NCI-H748 (cell line): ENCODE results near the gene OPCML.

Experiments used
- DNase-seq: peaks from one replicate; lab custom pipeline; 2025; ENCODE audit not compliant: unreplicated experiment; lab: John Stamatoyannopoulos, UW

OPCML gene

DNA sequence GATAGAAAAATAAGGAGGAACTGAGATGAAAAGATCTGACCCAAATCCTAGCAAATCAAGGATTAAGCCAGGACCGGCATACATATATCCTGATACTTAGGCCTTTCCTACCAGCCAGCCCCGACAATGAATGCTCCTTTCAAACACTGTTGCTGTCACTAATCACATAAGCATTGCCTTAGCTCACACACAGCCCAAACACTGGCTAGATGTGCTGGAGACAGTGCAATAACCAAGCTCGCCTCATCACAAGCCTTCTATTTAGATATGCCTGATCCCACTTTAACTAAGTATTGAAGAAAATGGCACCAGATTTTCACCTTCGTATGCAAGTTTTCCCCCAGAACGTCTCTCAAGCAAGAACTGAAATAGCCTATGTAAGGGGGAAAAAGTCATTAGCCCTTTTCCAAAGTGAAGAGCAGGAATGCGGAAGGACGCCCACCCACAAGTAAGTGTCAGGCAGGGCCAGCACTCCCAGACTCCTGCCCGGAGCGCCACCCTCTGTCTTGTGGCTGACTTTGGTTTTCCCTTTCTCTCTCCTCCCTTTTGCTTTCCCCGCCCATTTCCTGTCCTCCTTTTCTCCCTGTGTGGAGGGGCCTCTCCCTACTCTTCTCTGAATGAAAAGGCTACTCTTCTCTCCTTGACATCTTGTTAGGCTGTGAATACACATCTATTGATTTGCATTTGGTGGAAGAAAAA is 8.9 kb upstream of the OPCML start:
- no peak for DNase-seq

DNA sequence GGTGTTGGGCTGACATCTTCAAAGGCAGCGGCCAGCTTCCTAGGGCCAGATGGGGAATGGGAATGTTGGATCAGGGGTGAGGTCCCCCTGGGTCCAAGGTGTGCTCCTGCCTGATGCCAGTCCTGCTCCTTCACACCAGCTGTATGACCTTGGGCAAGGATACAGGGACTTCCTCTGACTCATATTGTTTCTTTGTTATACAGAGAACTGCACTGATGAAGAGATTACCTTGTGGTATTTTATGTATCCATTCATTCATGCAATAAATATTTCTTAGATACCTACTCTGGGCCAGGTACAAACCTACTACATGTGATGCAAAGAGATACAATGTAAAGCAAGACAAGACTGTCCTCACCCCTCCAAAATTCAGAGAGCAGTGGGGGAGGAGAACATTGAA is 3.9 kb upstream of the OPCML start:
- no peak for DNase-seq

DNA sequence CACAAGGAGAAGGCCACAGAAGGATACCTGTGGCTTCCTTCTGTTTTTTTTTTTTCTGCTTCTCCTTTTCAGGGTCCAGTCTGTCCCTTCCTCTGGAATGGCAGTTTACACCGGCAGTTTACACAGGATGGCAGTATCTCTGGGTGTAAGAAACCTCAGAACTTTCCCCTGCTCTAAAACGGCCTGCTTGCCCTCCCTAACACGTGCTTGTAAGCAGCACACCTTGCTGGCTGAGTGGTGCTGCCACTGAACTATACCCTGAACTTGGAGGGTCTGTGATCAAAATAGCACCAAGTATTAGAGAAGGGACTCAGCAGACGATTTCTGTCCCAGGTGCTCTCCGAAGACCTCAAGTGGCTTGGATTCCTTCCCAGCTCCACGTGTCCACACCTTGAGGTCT is 904 bp upstream of the OPCML start:
- no peak for DNase-seq

DNA sequence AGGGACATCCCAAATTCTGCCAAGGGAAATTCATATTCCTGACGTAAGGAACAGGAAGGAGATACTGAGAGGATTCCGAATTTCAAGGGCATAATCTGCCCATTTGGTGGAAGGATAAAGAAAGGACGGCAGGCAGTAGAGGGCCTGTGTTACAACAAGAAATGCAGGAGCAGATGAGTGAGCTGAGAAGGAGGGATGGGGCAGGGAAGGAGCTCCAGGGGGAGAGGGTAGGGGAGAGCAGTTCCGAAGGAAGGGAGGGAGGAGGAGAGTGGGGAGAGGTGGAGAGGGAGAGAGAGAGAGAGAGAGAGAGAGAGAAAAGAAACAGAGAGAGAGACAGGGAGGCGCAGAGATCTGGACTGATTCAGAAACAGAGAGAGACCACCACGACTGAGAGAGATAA is 843 bp downstream of the OPCML start:
- DNase-seq = no peak

DNA sequence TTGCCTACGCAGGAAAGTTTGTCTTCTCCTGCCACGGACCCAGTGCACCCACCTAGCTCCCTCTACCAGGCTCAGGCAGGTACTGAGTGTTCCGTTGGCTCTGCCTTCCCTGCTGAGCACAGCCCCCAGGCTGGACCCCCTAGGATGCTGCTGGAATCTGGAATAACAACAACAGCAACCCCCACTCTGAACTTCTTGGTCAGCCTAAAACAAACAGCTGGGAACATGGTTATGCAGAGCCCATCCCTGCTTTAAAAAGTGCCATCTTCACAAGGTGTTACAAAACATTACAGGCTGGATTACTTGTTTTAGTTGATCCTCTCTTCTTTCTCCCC is 1.8 kb downstream of the OPCML start:
- no peak for DNase-seq

DNA sequence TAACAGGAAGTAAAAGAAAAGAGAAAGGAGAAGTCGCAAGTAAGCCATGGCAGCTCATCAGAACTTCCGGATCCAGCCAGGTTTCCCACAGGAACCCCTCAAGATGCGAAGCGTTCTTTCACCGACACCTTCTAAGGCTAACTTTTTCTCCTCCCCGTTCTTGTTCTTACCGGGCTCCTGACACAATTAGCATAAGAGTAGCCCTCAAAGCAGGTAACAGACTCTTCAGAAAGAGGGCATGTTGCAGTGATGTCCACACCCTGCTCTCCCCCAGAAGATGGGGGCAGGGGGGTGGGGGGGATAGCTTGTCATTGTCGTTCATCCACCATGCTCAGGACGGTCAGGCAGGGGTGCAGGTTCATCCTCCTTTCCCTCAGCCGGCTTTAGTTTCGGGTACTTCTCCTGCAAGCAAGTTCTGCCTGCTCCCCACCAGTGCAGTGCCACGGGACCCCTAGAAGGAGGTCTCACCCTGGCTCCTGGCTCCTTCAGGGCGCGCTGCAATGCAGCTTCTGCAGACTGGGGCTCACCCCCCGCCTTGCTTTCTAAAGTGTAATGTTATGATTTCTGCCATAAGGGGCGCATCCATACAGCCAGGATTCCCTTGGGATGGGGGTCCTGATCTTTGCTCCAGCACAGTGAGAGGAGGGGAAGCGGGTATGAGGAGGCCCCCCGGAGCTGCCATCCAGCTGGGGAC is 2.3 kb downstream of the OPCML start:
- DNase-seq = no peak

DNA sequence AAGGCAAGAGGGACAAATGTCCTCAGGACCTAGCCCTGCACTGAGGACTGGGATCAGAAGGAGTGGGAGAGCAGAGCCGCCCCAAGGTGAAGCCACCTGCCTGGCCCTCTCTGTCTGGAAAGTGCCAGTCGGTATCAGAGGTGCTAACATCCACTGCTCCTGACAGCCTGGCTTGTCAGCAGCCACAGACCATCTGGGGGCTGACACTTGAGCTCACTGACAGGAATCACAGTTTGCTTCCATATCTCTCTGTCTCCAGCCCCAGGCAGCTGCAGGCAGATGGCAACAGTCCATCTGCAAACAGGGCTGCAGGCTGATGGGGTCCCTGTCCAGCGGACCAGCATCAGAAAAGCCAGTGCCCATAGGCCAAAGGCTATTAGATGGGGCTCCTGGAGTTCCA is 5.5 kb downstream of the OPCML start:
- no peak for DNase-seq

DNA sequence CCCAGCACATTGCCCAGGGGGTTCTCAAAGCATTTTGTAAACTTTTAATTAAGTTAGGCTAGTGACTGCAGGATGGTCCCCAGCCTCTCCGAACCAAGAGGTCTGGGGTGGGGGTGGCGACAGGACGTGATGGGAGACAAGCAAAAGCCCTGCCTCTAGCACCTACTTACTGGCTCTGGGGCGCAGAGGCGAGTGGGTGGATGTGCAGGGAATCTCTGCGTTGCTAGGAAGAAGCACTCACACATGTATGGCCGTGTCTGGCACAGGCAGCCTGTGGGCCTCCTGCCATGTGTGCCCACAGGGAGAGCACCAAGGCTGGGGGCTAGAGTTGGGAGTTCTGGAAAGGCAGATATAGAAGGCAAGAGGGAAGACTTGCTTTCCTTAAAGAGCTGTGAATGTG is 6.3 kb downstream of the OPCML start:
- no peak for DNase-seq

DNA sequence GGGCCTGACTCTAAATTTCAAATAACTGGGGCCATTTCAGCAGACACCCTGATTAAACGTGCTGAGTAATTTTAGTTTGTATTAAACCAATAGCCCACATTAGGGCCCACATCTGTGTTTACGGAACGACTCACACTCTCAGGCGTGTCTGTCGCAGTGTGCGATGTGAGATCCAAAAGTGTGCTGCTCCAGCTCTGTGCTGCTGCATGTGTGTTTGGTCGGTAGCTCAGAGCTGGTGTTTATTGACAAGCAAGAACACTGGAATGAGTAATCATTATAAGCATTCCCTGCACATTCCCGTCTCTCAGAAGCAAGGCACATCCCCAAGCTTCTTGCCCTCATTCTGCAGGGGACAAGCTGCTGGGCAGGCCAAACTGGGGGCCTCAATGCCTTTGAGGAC is 7.8 kb downstream of the OPCML start:
- no peak for DNase-seq

DNA sequence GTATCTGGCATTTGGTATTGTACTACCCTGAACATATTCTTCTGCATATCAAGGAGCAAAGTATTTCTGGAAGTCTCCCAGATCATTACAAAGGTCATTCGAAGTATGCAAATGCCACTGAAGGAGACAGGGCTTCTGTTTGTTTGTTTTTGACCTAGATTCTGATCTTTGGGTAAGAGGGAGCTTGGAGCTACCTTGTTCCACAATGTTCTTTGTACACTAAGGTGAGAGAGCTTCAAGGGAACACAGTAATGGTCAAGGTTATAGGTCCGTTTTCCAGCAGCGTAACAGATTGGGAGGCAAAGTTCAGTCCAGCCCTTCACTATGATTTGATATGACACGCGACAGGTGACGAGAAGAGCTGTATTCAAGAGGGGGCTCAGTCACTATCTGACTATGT is 10.0 kb downstream of the OPCML start:
- no peak for DNase-seq

DNA sequence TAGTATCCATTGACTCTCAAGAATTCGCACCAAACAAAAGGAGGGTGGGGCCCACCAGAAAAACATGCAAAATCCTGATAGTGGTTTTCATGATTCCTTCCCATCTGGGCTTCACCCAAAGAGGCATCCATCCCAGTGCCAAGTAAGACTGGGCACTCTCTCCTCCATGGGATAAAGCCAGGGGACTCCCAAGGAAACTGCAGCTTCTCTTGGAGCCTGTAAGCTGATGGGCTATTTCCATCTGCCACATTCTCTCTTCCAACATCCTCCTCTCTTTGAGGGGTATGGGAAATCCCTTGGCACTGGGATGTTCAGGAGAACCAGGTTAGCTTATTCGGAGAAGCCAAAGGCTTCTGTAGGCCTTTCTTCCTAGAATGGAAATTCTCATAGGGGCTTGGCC is 10.8 kb downstream of the OPCML start:
- no peak for DNase-seq

DNA sequence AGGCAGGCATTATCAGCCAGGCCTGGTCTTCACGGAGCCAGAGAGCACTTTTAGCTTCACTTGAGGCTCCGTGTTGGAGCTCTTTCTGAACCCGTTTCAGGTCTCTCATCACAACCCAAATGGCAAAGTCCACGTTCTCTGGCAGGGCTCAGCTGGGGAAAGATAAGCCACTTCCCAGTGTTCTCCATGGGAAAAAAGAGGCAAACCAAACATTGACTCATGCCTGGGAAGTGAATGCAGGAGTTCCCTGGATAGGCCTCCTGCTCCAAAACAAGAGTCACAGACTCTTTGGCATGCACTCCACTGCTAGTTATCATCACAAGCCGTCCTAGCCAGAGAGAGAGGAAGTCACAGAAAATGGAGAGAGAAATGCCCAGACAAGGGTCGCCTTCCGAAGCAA is 11.6 kb downstream of the OPCML start:
- DNase-seq = no peak

DNA sequence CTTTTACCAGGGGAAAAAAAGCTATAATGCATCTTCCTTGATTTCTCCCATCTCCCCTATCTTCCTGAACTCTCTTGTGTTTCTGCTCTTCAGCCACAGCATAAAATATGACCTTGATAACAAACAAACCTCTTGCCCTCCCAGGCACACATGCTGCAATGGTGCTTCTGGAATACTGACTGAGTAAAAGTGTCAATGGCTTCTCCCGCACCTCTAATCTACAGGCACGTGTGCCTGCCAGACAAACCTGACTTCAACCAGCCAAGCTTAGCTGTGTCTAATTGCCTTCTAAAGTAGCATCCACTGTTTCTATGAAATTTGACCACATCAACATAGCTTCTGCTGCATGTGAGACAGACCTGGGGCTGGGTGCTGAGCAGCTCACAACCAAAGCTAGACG is 12.7 kb downstream of the OPCML start:
- DNase-seq = no peak

DNA sequence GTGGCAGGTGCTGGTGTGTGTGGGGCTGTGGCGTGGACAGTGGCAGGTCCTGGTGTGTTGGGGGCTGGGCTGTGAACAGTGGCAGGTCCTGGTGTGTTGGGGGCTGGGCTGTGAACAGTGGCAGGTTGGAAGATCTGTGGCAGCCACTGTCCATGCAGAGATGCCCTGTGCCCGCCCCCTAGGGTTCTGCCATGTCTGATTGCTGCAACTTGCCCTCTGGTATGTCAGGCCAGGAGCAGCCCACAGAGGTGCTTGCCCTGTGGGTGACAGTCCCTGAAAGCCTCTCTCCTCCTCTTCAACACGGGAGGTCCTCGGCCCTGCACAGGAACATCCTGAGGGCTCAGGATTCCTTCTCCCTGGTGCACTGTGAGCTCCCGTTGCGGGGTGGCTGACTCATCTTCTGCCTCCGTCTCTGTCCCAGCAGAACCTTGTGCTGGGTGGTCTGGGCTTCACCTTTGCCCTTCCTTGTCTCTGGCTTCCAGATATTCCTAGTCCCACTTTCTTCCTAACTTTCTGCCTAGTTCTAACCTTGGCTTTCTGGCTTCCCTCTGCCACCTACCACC is 13.5 kb downstream of the OPCML start:
- no peak for DNase-seq

DNA sequence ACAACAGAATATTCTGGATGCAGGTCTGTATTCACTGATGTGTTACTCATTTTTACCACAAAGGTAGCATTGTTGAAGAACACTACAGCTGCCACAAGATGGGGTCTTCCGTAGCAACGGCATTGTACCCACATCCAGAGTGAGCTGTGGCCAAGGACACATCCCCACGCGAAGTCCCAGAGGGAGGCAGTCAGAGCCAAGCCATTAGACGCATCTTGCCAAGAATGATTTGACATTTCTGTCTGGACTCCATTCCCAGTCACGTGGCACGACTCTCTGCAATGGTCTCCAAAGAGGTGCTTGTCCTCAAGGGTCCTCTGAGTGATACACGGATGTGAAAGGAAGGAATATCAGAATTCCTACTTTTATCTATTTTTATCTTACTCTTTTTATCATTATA is 15.5 kb downstream of the OPCML start:
- no peak for DNase-seq

DNA sequence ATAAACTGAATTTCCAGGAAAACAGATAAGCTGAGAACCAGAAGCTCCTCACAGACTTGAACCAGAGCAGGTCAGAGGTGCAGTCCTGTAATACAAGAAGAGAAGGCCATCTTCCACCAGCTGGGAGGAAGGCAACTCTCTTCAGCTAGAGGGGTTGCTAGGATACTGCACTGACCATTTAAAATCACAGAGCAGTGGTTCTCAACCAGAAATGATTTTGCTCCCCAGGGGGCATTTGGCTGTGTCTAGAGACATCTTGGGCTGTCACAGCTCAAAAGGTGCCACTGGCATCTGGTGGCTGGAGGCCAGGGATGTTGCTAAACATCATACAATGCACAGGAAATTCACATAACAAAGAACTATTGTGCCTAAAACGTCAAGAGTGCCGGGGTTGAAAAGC is 17.2 kb downstream of the OPCML start:
- peak; percentile 96 for DNase-seq

DNA sequence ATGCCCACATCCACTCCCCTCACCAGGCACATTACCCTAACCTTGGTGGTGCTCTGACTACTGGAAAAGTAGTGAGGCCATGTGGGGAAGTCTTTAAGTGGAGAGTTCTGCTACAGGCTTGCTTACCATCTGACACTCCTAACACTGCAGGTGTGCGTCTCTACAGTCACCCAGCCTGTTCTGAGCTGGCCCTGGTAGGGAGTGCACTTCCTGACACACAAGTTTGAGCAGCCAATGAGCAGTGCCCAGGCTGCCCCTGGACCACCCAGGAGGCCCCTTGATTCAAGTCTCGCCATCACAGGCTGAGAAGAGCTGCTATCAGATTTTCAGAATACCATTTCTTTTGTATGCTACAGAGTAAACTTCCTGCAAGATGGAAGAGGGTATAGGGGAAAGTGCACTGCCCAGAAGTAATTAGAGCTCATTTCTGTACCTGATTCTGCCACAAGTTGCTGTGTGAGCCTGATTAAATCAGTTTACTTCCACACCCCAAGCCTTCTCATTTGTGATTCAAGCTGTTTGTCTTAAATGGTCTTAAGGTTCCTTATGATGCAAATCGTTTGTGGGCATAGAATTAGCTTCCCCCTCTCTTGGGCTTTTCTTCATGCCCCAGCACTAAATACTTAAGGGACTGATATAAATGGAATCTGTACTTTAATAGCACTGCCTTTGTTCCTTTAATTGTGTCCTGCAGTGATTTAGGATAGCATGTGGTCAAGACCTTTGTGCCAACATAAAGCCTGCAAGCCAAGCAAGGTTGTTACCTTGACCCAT is 22.2 kb downstream of the OPCML start:
- DNase-seq = no peak

DNA sequence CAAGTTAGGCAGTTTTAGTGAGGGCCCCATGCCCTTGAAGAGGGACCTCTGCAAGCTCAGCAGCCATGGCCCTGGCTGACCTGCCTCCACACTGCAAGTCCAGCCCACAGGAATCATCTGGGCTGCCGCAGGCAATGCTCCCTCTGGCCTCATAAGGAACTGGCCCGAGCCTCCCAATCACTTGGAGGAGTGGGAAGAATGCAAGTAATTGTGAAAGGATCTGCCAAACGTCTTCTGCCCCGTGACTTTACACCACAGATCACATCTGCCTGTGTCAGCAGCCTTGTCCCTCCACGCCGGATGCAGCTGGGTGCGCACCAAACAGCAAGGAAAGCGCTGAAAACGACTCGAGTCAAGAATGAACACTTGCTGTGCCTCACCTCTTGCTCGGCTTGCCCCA is 23.8 kb downstream of the OPCML start:
- DNase-seq = no peak

DNA sequence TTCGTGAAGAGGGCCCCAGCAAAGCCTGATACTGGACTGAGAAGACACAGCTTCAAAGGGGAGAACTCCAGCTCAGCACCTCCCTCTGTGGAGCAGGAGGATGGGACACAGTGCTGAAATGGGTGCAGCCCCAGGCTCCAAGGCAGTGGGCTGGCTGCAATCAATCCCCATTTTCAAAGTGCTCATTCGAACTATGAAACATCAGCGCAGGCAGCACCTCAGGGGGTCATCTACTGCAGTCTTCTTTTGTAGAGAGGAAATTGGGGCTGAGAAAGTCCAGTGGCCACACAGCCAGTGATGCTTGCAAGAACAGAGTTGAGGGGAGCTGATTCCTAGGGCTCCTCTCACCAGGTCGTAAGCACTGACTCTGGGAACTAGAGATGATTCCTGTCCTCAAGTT is 25.1 kb downstream of the OPCML start:
- DNase-seq = no peak

DNA sequence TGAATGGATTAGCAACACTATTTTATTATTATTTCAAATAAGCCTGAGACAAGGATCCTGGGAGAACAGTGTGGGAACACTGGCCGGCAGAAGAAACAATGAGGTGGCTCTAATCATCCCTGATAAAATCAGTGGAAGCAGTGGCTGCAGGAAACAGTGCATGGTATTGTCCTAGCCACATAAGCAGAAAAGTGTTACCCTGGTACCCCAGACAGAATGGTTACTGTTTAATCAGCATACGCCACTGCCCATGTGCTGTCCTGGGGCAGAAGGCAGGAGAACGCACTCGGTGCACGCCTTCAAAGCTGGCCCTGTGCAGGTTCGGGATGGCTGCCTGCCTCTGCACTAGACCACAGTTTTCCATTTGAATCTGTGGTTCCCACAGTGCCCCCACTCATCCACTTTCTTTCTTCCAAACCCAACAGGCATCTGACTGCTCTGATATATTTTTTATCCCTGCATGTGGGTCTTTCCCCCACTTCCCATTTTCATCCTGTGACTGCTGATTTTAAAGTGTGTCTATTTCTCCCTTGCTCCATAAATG is 25.7 kb downstream of the OPCML start:
- DNase-seq = no peak

DNA sequence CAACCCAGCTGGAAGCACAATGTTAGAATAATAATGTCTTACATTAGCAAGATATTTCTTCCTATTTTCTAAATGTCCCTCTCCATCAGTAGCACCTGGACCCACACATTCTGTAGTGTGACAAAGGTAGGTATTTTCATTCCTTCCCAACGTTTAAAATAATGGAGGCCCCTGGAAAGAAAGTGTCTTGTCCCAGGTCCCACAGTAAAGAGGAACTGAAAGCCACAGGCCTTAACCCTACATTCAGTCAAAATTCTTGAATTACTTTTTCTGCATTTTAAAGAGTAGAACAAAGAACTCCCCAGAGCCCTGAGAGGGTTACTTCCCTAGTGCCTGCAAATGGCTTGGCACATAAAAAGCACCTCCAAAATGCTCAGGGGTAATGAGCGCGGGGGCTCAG is 26.3 kb downstream of the OPCML start:
- no peak for DNase-seq

DNA sequence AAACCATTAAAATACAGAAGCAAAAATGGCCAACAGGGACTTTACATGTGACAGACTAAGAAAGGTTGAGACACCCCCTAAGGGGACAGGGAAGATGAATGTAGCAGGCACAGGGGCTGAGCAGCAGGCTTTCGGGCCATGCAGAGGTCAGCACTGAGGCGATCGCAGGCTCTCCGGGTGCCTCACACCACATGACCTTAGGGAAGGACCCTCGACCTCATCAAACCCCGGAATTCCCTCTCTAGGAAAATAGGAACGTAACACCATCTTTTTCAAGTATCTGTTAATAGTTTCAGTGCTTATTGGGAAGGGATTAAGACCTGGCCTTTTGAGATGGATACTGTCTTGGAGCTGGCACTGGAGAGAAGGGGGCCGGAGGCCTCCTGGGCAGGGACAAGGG is 27.4 kb downstream of the OPCML start:
- DNase-seq = no peak
